Kidney (tissue), 14 donors: Measurements from ENCODE around the gene ERAS. TPM values are rescaled to one million over a fixed set of nuclear protein-coding genes. Genes with fewer than 3 reads are reported as not detected.

Experiments
- DNase-seq, 5 donors: peaks; one replicate each; pipeline ENCODE4 v3.0.0-alpha.2; 2013 to 2020
- FAIRE-seq: peaks from 2 replicates; lab custom pipeline; 2012; peaks lifted over from hg19 to GRCh38; lab: Jason Lieb, UNC
- H3K27ac ChIP-seq, 2 donors: one replicate each; pipeline ENCODE4 v1.7.0; 2013; ENCODE audit warnings: low read depth in 2 of 2, low read length in 2 of 2, inconsistent platforms in 1 of 2
- H3K27me3 ChIP-seq: one replicate; pipeline ENCODE4 v1.7.1; 2013; ENCODE audit warnings: low read length, inconsistent platforms; ENCODE audit not compliant: control insufficient read depth, insufficient read depth
- H3K36me3 ChIP-seq, 3 donors: one replicate each; pipeline versions ENCODE4 v1.7.0 to v1.7.1; 2013; ENCODE audit warnings: low read length in 3 of 3, control low read depth in 1 of 3, inconsistent platforms in 1 of 3; ENCODE audit not compliant: insufficient read depth in 3 of 3, control insufficient read depth in 2 of 3
- H3K4me1 ChIP-seq, 3 donors: one replicate each; pipeline versions ENCODE4 v1.7.0 to v1.7.1; 2013; ENCODE audit warnings: low read length in 3 of 3, inconsistent platforms in 1 of 3, low read depth in 1 of 3; ENCODE audit not compliant: control insufficient read depth in 2 of 3, insufficient read depth in 2 of 3
- H3K4me3 ChIP-seq, 3 donors: one replicate each; pipeline versions ENCODE4 v1.7.0 to v1.8.1; 2013; ENCODE audit warnings: low read length in 3 of 3, control low read depth in 1 of 3, inconsistent platforms in 1 of 3
- H3K9ac ChIP-seq, 3 donors: one replicate each; pipeline versions ENCODE4 v1.7.0 to v1.7.1; 2013; ENCODE audit warnings: low read length in 3 of 3, control low read depth in 1 of 3, inconsistent platforms in 1 of 3
- H3K9me3 ChIP-seq, 3 donors: one replicate each; pipeline versions ENCODE4 v1.7.0 to v1.7.1; 2013; ENCODE audit warnings: low read length in 3 of 3, control low read depth in 1 of 3, inconsistent platforms in 1 of 3; ENCODE audit not compliant: control insufficient read depth in 2 of 3, insufficient read depth in 1 of 3
- CTCF ChIP-seq: IDR thresholded peaks from 3 replicates; pipeline ENCODE4 v1.5.1; 2012; ENCODE audit warnings: mild to moderate bottlenecking, moderate library complexity, borderline replicate concordance; ENCODE audit not compliant: insufficient read depth; ENCODE audit errors: extremely low read depth
- intact Hi-C: fragments of 100-400 bp; cut with DNase I; formaldehyde crosslinking; loops from one replicate; pipeline ENCODE4 v1.11.1; 2022
- polyA plus RNA-seq: library from polyadenylated mRNA; stranded (reverse); fragments of 350-450 nt; fragmentation: Illumina TruSeq; extraction: RNeasy Lipid Tissue Mini Kit (QIAGEN cat#74804); gene quantifications from one replicate; pipeline ENCODE4 v1.2.3, GENCODE V29; 2014; ENCODE audit warnings: low read depth, low replicate concordance; ENCODE audit not compliant: insufficient read depth
- total RNA-seq: library from RNA; stranded (reverse); fragmentation: NEBNext Ultra II Directional; extraction: Animal tissue kit (Norgen Biotek cat#: 25700); gene quantifications from one replicate; pipeline ENCODE4 v1.2.1, GENCODE V29; 2021
- donor health status: control.
- donor health status: control.
- donor health status: control.
- donor health status: control.
- donor health status: control.
- donor health status: DM: yes; HTN: yes; CAD: no.
- donor health status: Normal renal cell carcinoma (clear cell type).

Gene ERAS
- total and polyA plus RNA-seq, 2 donors from 2014 or later: 0.19 to 0.43 TPM

GRCh38 chrX:48785186-48785539, 41.1 kb upstream of the ERAS start:
- DNase-seq: no peak
- no peak for TF ChIP-seq CTCF
- no peaks in the 10 kb centered on the region for H3K4me1 ChIP-seq

GRCh38 chrX:48785540-48786214, 40.6 kb upstream of the ERAS start:
- Histone ChIP-seq H3K9ac (no peak overlapping the region), H3K27me3 (no peaks in the 10 kb centered on the region), H3K4me3 (no peak overlapping the region), H3K36me3 (no peaks in the 10 kb centered on the region), H3K4me1 (no peaks in the 10 kb centered on the region), H3K27ac (no peak overlapping the region), H3K9me3 (no peaks in the 10 kb centered on the region)
- FAIRE-seq (no peak), DNase-seq (no peak)
- intact Hi-C loops: no loop called here
- no peak for TF ChIP-seq CTCF

More at GRCh38 chrX:48785186-48785539, 41.1 kb upstream of the ERAS start:
- Histone ChIP-seq H3K27me3 (no peaks in the 10 kb centered on the region), H3K9me3 (no peaks in the 10 kb centered on the region), H3K36me3 (no peaks in the 10 kb centered on the region), H3K27ac (no peak overlapping the region), H3K4me3 (no peak overlapping the region), H3K9ac (no peak overlapping the region)
- FAIRE-seq: no peak
- intact Hi-C loops: no loop called here

GRCh38 chrX:48786341-48786800, 39.9 kb upstream of the ERAS start, which contains the start of gene GATA1:
GATA1 (plus strand) TSS chrX:48786590; CDS start chrX:48791110, 4,520 bp downstream.
- DNase-seq: no peak
- no peaks in the 10 kb centered on the region for H3K36me3 ChIP-seq
- H3K4me1 ChIP-seq: no peaks in the 10 kb centered on the region
- intact Hi-C loops: no loop called here
- no peak for FAIRE-seq
- H3K9me3 ChIP-seq: no peaks in the 10 kb centered on the region
- H3K27ac ChIP-seq: no peak within 1 kb of the TSS
- H3K9ac ChIP-seq: no peak within 1 kb of the TSS
- no peak for TF ChIP-seq CTCF
- no peak within 1 kb of the TSS for H3K4me3 ChIP-seq
- H3K27me3 ChIP-seq: no peaks in the 10 kb centered on the region
